Stimulated activated naive CD8-positive, alpha-beta T cell treated with anti-CD3 and anti-CD28 coated beads, Interleukin-15, Interleukin-2, amounts not matched to agents 100 ng/mL and 50 ng/mL, for 24 hours (primary cell): ENCODE measurements around the gene NKAPD1.

ENCODE experiments used
- H3K27ac Mint-ChIP-seq: one replicate; pipeline ENCODE4 v1.8.0; 2021; ENCODE audit warnings: mild to moderate bottlenecking, mixed read lengths
- H3K27me3 Mint-ChIP-seq: one replicate; pipeline ENCODE4 v1.8.0; 2021; ENCODE audit warnings: mixed read lengths
- H3K36me3 Mint-ChIP-seq: one replicate; pipeline ENCODE4 v1.8.0; 2021; ENCODE audit warnings: low read depth, mixed read lengths
- H3K4me1 Mint-ChIP-seq: one replicate; pipeline ENCODE4 v1.8.0; 2021; ENCODE audit warnings: low read depth, mixed read lengths
- H3K4me3 Mint-ChIP-seq: one replicate; pipeline ENCODE4 v1.8.0; 2021; ENCODE audit warnings: mild to moderate bottlenecking, mixed read lengths
- H3K9me3 Mint-ChIP-seq: one replicate; pipeline ENCODE4 v1.8.0; 2021; ENCODE audit warnings: mixed read lengths

NKAPD1 gene

GRCh38 chr11:112113539-112114457 is 39.7 kb downstream of the NKAPD1 start:
- no peaks in the 10 kb centered on the region for H3K9me3 Mint-ChIP-seq
- H3K27me3 Mint-ChIP-seq = no peaks in the 10 kb centered on the region
- peaks cover 10% of the 10 kb centered on the region for H3K4me1 Mint-ChIP-seq
- no peak overlapping the region for H3K4me3 Mint-ChIP-seq
- no peak overlapping the region for H3K27ac Mint-ChIP-seq
- H3K36me3 Mint-ChIP-seq = peaks cover 6% of the 10 kb centered on the region

- H3K9me3 Mint-ChIP-seq = no peaks in the 10 kb centered on the region
- H3K4me3 Mint-ChIP-seq = no peak overlapping the region
- H3K27me3 Mint-ChIP-seq = no peaks in the 10 kb centered on the region
- peaks cover 2% of the 10 kb centered on the region for H3K36me3 Mint-ChIP-seq
- no peak overlapping the region for H3K27ac Mint-ChIP-seq
- H3K4me1 Mint-ChIP-seq = peaks cover 10% of the 10 kb centered on the region
Observed at GRCh38 chr11:112114460-112114859, 40.4 kb downstream of the NKAPD1 start.

GRCh38 chr11:112115386-112115785 is 41.3 kb downstream of the NKAPD1 start:
- Mint-ChIP-seq H3K4me1 (peaks cover 18% of the 10 kb centered on the region), H3K4me3 (no peak overlapping the region), H3K27ac (no peak overlapping the region), H3K27me3 (no peaks in the 10 kb centered on the region), H3K9me3 (no peaks in the 10 kb centered on the region), H3K36me3 (no peaks in the 10 kb centered on the region)

GRCh38 chr11:112118176-112118575 is 44.1 kb downstream of the NKAPD1 start:
- Mint-ChIP-seq H3K4me3 (no peak overlapping the region), H3K27me3 (no peaks in the 10 kb centered on the region), H3K9me3 (no peaks in the 10 kb centered on the region), H3K36me3 (no peaks in the 10 kb centered on the region), H3K27ac (no peak overlapping the region), H3K4me1 (peaks cover 29% of the 10 kb centered on the region)

GRCh38 chr11:112121981-112122615 is 48.0 kb downstream of the NKAPD1 start:
- Mint-ChIP-seq H3K4me1 (peaks cover 29% of the 10 kb centered on the region), H3K27me3 (no peaks in the 10 kb centered on the region), H3K9me3 (no peaks in the 10 kb centered on the region), H3K36me3 (no peaks in the 10 kb centered on the region), H3K4me3 (no peak overlapping the region), H3K27ac (no peak overlapping the region)

DNA sequence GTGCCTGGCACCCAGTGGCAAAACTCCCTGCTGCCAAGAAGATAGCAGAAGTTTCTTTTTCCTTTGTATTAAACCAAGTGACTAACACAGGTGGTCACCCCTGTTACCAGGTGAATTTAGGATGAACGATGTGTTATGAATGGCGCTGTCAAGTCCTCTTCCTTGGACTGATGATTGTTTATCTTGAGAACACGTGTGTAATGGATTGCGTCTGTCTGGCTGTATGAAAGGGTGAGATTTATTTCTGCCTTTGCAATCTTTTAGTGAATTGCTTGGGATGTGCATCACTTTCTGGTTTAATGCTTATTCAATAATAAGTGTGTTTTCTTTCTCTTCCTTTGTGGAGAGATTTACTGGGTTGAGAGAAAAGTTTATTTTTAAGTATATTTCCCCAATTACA is 49.0 kb downstream of the NKAPD1 start:
- no peaks in the 10 kb centered on the region for H3K27me3 Mint-ChIP-seq
- no peaks in the 10 kb centered on the region for H3K36me3 Mint-ChIP-seq
- H3K4me1 Mint-ChIP-seq = peaks cover 25% of the 10 kb centered on the region
- no peaks in the 10 kb centered on the region for H3K9me3 Mint-ChIP-seq
- no peak overlapping the region for H3K4me3 Mint-ChIP-seq
- H3K27ac Mint-ChIP-seq = no peak overlapping the region

DNA sequence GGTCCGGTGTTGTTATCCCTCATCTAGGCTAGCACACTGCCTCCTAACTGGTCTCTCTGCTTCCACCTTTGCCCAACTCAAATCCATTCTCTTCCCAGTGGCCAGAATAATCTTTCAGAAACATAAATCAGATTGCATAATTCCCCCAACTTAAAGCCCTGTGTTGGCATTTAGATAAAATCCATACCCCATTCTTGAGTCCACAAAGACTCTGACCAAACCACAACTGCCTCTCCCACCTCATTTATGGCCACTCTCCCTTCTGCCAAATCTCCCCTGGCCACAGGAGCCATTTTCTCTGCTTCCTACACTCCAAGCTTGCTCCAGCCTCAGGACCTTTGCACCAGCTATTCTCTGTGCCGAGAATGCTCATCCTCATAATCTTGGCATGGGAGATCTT is 53.0 kb downstream of the NKAPD1 start:
- Mint-ChIP-seq H3K27ac (no peak overlapping the region), H3K4me1 (no peaks in the 10 kb centered on the region), H3K9me3 (no peaks in the 10 kb centered on the region), H3K4me3 (no peak overlapping the region), H3K36me3 (no peaks in the 10 kb centered on the region), H3K27me3 (no peaks in the 10 kb centered on the region)

DNA sequence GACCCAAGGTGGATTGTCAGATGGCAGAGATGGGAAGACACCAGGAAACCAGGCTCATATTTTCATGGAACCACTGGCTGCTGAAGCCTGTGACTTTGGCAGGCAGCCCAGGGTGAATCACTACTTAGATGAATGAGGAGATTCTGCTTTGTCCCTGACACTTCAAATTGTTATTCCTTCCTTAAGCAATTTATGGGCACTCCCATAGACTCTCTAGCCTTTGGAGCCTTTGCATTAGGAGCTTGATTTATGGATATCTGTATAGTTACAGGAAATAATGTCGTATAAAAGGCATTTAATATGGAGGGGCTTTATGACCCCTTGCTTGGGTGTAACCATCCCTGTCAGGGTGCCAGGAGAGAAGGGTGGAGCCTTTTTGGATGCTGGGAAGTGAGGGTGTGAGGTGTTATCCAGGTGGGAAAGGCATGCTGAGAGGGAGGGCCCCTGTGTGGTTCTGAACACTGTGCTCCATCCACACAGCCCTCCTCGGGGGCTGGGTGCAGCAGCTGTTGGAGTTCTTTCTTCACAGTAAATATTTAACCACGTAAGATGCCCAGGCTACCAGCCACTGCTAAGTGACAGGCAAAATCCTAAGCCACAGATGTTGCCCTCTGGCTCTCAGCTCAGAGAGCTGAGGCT is 54.5 kb downstream of the NKAPD1 start:
- Mint-ChIP-seq H3K4me3 (no peak overlapping the region), H3K36me3 (no peaks in the 10 kb centered on the region), H3K27me3 (no peaks in the 10 kb centered on the region), H3K9me3 (no peaks in the 10 kb centered on the region), H3K27ac (no peak overlapping the region), H3K4me1 (no peaks in the 10 kb centered on the region)

- Mint-ChIP-seq H3K27me3 (no peaks in the 10 kb centered on the region), H3K4me1 (no peaks in the 10 kb centered on the region), H3K9me3 (no peaks in the 10 kb centered on the region), H3K27ac (no peak overlapping the region), H3K36me3 (no peaks in the 10 kb centered on the region), H3K4me3 (no peak overlapping the region)
Observed at GRCh38 chr11:112129656-112130055, 55.6 kb downstream of the NKAPD1 start.

DNA sequence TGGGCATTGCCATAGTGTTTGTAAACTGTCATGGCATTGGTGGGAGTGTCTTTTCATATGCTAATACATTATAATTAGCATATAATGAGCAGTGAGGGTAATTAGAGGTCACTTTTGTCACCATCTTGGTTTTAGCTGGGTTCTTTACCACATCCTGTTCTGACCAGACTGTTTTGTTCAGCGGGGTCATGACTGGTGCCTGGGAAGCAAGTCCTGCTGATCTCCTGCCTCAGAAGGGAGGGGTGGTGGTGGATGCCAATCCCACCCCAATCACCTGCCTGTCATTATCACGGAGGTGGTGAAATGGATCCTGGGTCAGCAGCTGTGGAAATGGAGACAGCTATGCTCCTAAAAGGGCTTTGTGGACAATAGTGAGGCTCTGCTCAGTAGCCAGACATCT is 58.6 kb downstream of the NKAPD1 start:
- Mint-ChIP-seq H3K4me1 (no peaks in the 10 kb centered on the region), H3K36me3 (no peaks in the 10 kb centered on the region), H3K27me3 (no peaks in the 10 kb centered on the region), H3K9me3 (no peaks in the 10 kb centered on the region), H3K4me3 (no peak overlapping the region), H3K27ac (no peak overlapping the region)

- H3K9me3 Mint-ChIP-seq = no peaks in the 10 kb centered on the region
- H3K27ac Mint-ChIP-seq = no peak overlapping the region
- H3K36me3 Mint-ChIP-seq = no peaks in the 10 kb centered on the region
- no peaks in the 10 kb centered on the region for H3K27me3 Mint-ChIP-seq
- H3K4me1 Mint-ChIP-seq = no peaks in the 10 kb centered on the region
- H3K4me3 Mint-ChIP-seq = no peak overlapping the region
Observed at GRCh38 chr11:112134473-112134872, 60.4 kb downstream of the NKAPD1 start.
